Right ventricle myocardium inferior (tissue), 1 donor: ENCODE data around the gene NAV3. TPM values are rescaled to one million over a fixed set of nuclear protein-coding genes. Genes with fewer than 3 reads are reported as not detected.
A peak's percentile ranks its signal among the peaks of the same experiment; 100 is the strongest.

ENCODE experiments used
- ATAC-seq: fragments of 200-7000 bp; cut with Tn5 transposase; one replicate; pipeline ENCODE4 v1.9.1; 2020; ENCODE audit warnings: mild to moderate bottlenecking, moderate library complexity
- DNase-seq: peaks from one replicate; pipeline ENCODE4 v3.0.0; 2021; ENCODE audit errors: missing footprints
- intact Hi-C: fragments of 100-400 bp; cut with DNase I; formaldehyde crosslinking; loops from one replicate; pipeline ENCODE4 v1.11.0; 2022
- total RNA-seq: library from RNA; stranded (reverse); fragmentation: NEBNext Ultra II Directional; extraction: Animal tissue kit (Norgen Biotek cat#: 25700); gene quantifications from one replicate; pipeline ENCODE4 v1.2.1, GENCODE V29; 2021
- donor health status: DM: no; HTN: yes; CAD: no; lungs with severe emphysema.

Gene NAV3
- total RNA-seq, 1 donor from 2014 or later, result 2.6 TPM

GRCh38 chr12:77841521-77841920 is 10.8 kb downstream of the NAV3 start:
- ATAC-seq (no peak), DNase-seq (no peak)
- intact Hi-C loops, result no loop called here

GRCh38 chr12:77842430-77842829 is 11.7 kb downstream of the NAV3 start:
- intact Hi-C loops, result no loop called here
- DNase-seq, result no peak
- no peak for ATAC-seq

DNA sequence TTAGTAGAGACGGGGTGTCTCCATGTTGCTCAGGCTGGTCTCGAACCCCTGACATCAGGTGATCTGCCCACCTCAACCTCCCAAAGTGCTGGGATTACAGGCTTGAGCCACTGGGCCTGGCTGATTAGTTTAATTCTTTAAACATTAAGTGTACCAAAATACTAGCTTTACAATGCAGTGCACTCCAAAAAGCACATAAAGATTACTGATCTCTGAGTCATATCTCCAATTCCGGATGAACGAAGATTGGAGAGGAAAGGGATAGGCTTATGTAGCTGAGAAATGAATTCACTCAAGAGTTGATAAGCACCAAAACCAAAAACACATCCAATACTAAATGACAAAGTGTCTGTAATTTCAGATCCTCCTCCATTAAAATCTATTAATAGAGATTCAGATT is 15.1 kb downstream of the NAV3 start:
- ATAC-seq (no peak), DNase-seq (no peak)
- intact Hi-C loops, result no loop called here

- ATAC-seq, result peak; percentile 63
- intact Hi-C loops, result no loop called here
Measured at GRCh38 chr12:77847060-77847541, 16.4 kb downstream of the NAV3 start.

GRCh38 chr12:77847680-77848431 is 17.2 kb downstream of the NAV3 start:
- intact Hi-C loops, result no loop called here
- peak; percentile 37 for DNase-seq
- ATAC-seq, result peak; percentile 78

More at GRCh38 chr12:77847060-77847541, 16.4 kb downstream of the NAV3 start:
- no peak for DNase-seq

GRCh38 chr12:77850129-77850528 is 19.4 kb downstream of the NAV3 start:
- ATAC-seq (no peak), DNase-seq (no peak)
- intact Hi-C loops, result no loop called here

DNA sequence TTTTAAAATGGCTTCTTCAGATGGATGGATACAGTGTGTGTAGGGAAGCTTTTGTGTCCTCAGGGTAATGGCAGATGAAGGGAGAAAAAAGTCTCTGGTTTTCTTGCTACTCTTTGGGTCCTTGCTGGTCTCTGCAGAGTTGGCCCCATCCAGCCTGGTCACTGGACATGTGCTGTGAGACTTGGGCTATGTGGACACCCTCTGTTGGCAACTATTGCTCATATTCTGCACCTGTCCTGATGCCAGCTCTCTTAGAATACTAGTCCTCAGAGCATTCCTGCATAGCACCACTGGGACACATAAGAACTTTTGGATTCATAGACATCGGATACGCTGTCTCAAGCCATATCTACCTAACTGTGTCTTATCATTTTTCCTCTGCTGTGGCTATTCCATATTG is 20.0 kb downstream of the NAV3 start:
- intact Hi-C loops, result no loop called here

DNA sequence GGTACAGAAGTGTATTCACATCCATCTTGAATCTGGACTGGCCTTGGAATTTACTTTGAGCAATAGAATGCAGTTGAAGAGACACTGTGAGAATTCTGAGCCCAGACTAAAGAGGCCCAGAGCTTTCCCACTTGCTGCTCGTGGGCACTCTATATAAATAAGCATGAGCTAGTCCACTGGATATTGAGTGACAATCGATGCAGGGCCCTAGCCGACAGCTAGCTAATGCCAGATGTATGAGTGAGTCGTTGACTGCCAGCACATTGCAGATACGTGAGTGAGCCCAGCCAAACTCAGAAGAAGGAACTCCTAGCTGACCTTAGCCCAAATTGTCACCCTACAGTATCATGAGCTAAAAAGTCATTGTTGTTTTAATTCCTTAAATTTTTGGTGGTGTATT is 24.9 kb downstream of the NAV3 start:
- ATAC-seq (peak; percentile 84), DNase-seq (peak; percentile 59)
- intact Hi-C loops, result no loop called here

More for the DNA sequence above, 20.0 kb downstream of the NAV3 start:
- no peak for DNase-seq
- ATAC-seq, result no peak

DNA sequence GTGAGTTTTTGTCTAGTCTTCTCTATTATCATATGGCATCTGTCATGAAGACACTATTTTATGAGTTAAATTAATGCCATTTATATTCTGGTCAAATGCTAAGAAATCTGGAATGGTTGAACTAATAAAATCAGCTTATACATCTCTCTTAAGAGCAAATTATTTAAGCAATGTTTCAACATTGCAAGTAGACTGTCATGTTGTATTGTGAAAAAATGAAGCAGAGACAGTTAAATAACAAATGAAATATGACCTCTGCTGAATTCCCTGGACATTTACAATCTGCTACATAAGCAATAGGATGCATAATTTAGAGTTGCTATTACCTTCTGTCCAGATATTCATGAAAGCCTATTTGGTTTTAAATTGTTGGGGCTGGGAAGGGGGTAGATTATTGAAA is 30.6 kb downstream of the NAV3 start:
- DNase-seq, result no peak

GRCh38 chr12:77865178-77865577 is 34.5 kb downstream of the NAV3 start:
- ATAC-seq, result no peak
- intact Hi-C loops, result no loop called here
- DNase-seq, result no peak

More for the DNA sequence above, 30.6 kb downstream of the NAV3 start:
- intact Hi-C loops, result no loop called here
- ATAC-seq, result no peak

DNA sequence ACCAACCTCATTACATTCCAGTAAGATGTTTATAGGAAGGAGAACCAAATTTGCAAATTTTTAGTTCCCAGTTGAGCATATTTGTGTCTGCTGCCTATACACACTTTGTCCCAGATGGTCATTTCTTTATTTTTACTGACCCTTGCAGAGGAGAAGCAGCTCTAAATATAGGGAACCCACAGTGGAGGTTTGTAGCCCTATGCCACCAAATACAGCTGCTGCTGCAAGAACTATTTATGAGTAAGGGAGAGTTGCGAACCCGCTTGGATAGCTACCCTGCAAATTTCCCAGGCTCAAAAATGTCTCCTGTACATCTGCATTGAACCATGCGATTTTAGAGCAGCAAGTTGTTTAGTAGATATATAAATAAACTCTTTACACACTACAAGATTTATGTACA is 48.2 kb downstream of the NAV3 start:
- intact Hi-C loops, result no loop called here
- ATAC-seq (no peak), DNase-seq (no peak)

DNA sequence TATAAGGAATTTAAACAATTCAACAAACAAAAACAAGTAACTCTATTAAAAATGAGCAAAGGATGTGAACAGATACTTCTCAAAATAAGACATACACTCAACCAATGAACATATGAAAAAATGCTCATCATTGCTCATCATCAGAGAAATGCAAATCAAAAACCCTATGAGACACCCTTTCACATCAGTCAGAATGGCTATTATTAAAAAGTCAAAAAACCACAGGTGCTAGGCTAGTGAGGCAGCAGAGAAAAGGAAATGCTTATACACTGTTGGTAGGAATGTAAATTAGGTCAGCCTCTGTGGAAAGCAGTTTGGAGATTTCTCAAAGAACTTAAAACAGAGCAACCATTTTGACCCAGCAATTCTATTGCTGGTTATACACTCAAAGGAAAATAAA is 52.0 kb downstream of the NAV3 start:
- ATAC-seq (no peak), DNase-seq (no peak)
- intact Hi-C loops, result no loop called here

DNA sequence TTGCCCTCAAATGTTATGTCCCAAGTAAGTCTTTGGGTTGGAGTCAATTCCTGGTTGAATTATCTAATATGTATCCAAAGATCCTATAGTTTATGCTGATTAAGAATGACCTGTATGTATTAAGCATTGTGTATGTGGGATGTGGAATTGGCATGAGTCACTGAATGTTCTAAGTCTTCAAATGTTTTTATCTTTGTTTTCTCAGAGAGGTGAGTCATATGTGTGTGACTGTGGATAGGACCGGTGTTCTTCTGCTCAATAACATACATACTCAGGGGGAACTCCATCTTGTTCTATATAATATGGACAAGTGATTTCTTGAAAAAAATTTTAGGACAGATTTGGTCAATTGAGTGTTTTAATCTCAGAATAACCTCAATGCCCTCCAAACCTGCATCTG is 57.9 kb downstream of the NAV3 start:
- ATAC-seq, result no peak
- intact Hi-C loops, result no loop called here

DNA sequence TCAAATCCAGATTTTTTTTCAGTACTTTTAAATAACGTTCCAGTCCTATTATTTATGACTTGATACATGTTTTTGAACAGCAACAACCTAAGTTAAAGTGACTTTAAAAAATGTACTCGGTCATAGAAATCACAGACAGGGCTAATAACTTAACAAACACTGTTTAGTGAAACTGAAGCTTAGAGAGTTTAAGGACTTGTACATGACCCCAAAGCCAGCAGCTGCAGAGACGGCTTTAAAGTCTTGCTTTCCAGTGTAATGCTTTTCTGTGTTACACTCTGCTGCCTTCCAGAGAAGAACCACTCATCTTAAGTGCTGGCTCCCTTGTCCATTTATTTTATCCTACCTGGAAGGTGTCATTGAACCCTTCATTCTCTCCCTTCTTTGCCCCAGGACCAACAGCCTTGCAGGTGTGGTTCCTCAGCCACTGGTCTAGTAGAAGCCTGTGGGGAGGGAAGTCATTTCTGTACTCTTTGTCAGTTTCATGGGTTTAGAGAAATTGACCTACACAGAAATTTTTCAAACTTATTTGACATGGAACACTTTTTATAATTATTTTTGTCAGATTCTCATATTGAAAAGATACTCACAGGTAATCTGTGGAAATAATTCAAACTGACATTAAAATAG is 60.9 kb downstream of the NAV3 start:
- no peak for ATAC-seq
- no peak for DNase-seq
- intact Hi-C loops, result no loop called here

More for the DNA sequence above, 57.9 kb downstream of the NAV3 start:
- DNase-seq, result no peak

DNA sequence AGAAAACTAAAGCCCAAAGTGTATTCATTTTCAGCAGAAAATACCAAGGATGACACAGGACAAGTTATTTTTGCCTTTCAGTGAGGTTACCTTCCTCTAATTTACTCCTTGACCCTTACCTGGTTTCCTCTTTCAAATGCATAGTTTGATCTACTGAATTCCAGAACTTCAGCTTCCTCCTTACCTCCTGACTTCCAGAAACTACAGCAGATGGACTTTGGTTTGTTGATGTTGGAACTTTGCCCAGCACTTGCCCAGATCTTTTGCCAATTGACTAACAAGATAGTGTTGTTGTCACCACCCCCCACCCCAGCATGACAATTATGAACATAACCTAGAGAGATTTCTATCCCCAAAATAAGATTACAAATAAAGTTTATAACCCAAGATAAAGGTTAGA is 63.2 kb downstream of the NAV3 start:
- intact Hi-C loops, result no loop called here
- DNase-seq, result peak; percentile 41
- ATAC-seq, result no peak

- intact Hi-C loops, result no loop called here
- DNase-seq, result no peak
- no peak for ATAC-seq
Measured at GRCh38 chr12:77894556-77894955, 63.9 kb downstream of the NAV3 start.

DNA sequence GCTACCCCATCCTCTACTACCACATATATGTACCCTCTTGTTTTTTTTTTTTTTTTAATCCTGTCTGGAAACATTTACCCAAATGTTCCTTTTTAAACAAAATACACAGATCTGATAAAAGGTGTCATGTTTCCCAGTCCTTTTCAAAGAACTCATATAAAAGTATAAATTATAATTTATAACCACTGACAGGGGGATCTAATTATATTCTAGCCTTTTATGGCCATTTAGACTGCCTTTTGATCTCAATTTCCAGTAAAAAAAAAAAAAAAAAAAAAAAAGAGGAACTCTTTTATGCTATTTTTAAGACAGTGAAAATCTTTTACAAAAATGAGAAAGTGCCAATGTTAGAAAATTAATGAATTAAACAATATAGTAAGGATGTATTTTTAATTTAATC is 65.0 kb downstream of the NAV3 start:
- intact Hi-C loops, result no loop called here
- DNase-seq, result no peak
- no peak for ATAC-seq

- DNase-seq (no peak), ATAC-seq (no peak)
- intact Hi-C loops, result no loop called here
Measured at GRCh38 chr12:77907936-77908335, 77.2 kb downstream of the NAV3 start.

DNA sequence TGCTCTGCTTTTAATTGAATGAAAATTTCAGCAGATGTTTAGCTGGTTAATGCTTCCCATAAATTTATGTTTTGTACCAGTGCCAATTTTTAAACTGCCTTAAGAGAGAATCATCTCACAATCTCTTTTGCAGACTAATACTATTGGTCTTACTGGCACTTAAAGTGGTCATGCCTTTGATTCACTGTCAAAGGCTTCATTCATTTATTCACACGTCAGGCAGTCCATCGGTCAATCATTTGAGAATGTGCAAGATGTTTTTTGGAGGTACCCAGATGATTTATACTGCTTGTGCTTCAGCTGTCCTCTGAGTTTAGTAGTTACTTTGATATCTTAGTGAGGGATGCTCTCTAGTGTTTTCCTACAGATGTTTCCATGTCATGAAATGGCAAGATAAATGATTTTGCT is 83.4 kb downstream of the NAV3 start:
- intact Hi-C loops, result loop anchor here (10.0 kb wide), 1 partner anchor 859 kb away; no protein-coding TSS in a partner anchor
- DNase-seq (no peak), ATAC-seq (no peak)

GRCh38 chr12:77915071-77915600 is 84.4 kb downstream of the NAV3 start:
- no peak for DNase-seq
- no peak for ATAC-seq
- intact Hi-C loops, result loop anchor here (10.0 kb wide), 1 partner anchor 860 kb away; no protein-coding TSS in a partner anchor
